Effector memory CD4-positive, alpha-beta T cell (primary cell): ENCODE data around the gene DAPK1.

ENCODE experiments used
- DNase-seq, 3 donors: peaks; one replicate each; pipeline ENCODE4 v3.0.0-alpha.2; 2020
- H3K27ac ChIP-seq: 2 replicates; pipeline ENCODE4 v1.7.0; 2013; ENCODE audit warnings: mild to moderate bottlenecking, low read length, moderate library complexity; ENCODE audit not compliant: insufficient read depth, poor library complexity, severe bottlenecking
- H3K27me3 ChIP-seq: replicated peaks from 2 replicates; pipeline ENCODE4 v1.7.0; 2013; ENCODE audit warnings: mild to moderate bottlenecking, low read length; ENCODE audit not compliant: insufficient read depth, control insufficient read depth, poor library complexity, severe bottlenecking
- H3K36me3 ChIP-seq: 2 replicates; pipeline ENCODE4 v1.7.0; 2013; ENCODE audit warnings: mild to moderate bottlenecking, low read length, moderate library complexity; ENCODE audit not compliant: control insufficient read depth, insufficient read depth
- H3K4me1 ChIP-seq: 2 replicates; pipeline ENCODE4 v1.7.0; 2013; ENCODE audit warnings: low read length, mild to moderate bottlenecking; ENCODE audit not compliant: control insufficient read depth, insufficient read depth, poor library complexity, severe bottlenecking
- H3K4me3 ChIP-seq: 2 replicates; pipeline ENCODE4 v1.7.0; 2013; ENCODE audit warnings: low read length, low read depth, mild to moderate bottlenecking; ENCODE audit not compliant: insufficient read depth, poor library complexity, severe bottlenecking
- H3K9me3 ChIP-seq: 2 replicates; pipeline ENCODE4 v1.7.0; 2013; ENCODE audit warnings: mild to moderate bottlenecking, low read length, moderate library complexity; ENCODE audit not compliant: control insufficient read depth

Gene DAPK1

DNA sequence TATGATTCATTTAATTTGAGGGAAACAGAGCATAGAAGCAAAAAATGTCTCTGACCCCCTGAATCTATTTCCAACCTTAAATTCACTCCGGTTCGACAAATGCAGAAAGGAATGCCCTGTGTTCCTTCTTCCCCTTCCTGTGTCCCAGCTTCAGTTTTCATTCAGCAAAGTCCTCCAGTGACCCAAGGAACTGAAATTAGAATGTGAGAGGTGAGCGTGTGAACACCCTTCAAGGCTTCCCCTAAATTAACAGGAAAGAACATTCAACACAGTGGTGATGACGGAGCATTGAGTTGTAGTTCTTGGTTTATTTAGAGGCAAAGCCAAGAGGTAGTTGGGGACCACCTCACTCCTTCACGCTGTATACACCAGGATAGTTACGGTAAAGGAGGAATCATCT lies 130.7 kb downstream of the DAPK1 start:
- Histone ChIP-seq H3K27ac (no peak overlapping the region), H3K27me3 (no peaks in the 10 kb centered on the region), H3K4me3 (no peak overlapping the region), H3K4me1 (no peaks in the 10 kb centered on the region), H3K9me3 (no peaks in the 10 kb centered on the region), H3K36me3 (no peaks in the 10 kb centered on the region)
- no peak for DNase-seq

DNA sequence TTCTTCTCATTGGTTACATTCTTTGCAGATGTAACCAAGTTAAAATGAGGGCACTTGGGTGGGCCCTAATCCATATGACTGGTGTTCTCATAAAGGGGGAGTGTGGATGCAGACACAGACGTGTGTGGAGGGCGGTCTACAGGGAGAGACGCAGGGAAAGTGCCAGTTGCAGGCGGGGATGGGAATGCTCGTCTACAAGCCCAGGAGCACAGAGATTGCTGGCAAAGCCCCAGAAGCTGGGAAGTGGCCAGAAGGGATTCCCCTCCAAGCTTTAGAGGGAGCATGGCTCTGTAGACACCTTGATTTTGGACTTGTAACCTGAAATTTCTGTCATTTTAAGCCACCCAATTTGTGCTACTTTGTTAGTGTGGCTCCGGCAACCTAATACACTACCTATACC lies 131.4 kb downstream of the DAPK1 start:
- no peak overlapping the region for H3K27ac ChIP-seq
- no peaks in the 10 kb centered on the region for H3K27me3 ChIP-seq
- no peaks in the 10 kb centered on the region for H3K36me3 ChIP-seq
- no peak for DNase-seq
- H3K9me3 ChIP-seq, result no peaks in the 10 kb centered on the region
- H3K4me3 ChIP-seq, result no peak overlapping the region
- no peaks in the 10 kb centered on the region for H3K4me1 ChIP-seq

DNA sequence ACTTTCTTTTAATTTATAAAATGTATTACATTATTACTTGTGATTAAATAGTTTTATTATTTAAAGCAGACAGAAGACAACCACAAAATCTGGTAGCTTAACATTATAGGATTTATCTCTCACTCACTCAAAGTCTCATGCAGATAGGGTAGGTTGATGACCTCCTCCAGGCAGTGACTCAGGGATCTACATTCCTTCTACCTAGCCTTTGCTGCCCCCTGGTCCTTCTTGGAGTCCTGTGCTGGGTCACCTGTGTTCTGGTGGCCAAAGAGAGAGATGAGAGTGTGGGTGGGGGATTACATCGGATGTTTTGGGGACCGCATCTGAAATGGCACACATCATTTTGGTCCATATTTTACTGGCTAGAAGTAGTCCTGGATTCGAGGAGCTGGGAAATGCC lies 132.6 kb downstream of the DAPK1 start:
- Histone ChIP-seq H3K9me3 (no peaks in the 10 kb centered on the region), H3K27me3 (no peaks in the 10 kb centered on the region), H3K27ac (no peak overlapping the region), H3K4me3 (no peak overlapping the region), H3K4me1 (no peaks in the 10 kb centered on the region), H3K36me3 (no peaks in the 10 kb centered on the region)
- no peak for DNase-seq

DNA sequence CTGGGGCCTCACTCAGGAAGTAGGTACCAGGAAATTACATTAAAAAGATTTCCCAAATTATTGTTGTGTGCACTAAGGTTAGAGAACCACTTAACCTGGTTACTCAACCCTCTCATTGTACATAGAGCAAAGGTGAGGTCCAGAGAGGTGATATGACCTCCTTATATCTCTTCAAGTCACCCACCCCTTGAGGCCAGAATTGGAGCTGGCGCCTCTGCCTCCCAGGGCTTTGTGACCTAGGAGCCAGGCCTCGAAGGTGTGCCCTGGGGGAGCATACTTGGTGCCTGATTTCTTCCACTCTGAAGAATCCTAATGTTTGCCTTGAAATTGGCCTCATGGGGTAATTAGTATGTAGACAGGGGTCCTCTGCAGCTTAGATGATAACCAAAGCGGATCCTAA lies 133.2 kb downstream of the DAPK1 start:
- Histone ChIP-seq H3K27me3 (no peaks in the 10 kb centered on the region), H3K4me1 (no peaks in the 10 kb centered on the region), H3K36me3 (no peaks in the 10 kb centered on the region), H3K4me3 (no peak overlapping the region), H3K27ac (no peak overlapping the region), H3K9me3 (no peaks in the 10 kb centered on the region)
- DNase-seq, result no peak

DNA sequence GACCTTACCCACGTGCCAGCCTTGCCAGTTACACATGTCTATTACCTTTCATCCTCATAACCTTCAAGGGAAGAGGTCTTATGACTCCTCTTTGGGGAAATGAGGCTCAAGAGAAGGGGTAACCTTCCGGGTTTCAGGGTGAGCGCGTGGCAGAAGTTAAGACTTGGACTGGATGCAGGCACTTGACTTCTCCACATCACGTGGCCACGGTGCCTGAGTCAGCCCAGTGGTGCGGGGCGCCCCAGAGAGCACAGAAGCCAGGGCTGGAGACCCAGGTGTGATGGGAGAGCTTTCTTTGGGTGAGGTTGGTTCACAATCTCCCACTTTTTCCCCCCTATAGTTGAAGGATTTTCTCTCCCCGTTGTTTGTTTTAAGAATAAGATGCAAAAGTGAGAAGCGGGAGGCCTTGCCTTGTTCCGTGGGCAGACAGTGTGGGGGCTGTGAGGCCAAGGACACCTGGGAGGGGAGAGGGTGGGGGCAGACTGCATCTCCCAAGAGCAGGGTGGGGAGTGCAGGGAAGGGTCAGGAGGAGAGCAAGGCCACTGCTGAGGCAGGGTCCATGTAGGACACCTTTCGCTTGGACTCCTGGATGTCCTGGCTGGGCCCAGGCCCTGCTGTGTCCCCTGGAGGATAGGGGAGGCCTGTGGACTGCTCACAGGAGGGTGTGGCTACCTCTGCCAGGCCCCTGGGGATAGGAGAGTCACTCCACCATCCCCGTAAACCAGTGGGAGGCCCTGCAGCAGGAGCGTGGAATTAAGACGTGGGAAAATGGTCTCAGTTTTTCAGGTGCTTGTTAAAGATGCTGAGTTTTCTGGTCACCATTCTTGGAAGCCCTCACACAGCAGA lies 138.2 kb downstream of the DAPK1 start:
- Histone ChIP-seq H3K4me3 (no peak overlapping the region), H3K4me1 (no peaks in the 10 kb centered on the region), H3K9me3 (no peaks in the 10 kb centered on the region), H3K36me3 (no peaks in the 10 kb centered on the region), H3K27ac (no peak overlapping the region), H3K27me3 (no peaks in the 10 kb centered on the region)
- no peak for DNase-seq

DNA sequence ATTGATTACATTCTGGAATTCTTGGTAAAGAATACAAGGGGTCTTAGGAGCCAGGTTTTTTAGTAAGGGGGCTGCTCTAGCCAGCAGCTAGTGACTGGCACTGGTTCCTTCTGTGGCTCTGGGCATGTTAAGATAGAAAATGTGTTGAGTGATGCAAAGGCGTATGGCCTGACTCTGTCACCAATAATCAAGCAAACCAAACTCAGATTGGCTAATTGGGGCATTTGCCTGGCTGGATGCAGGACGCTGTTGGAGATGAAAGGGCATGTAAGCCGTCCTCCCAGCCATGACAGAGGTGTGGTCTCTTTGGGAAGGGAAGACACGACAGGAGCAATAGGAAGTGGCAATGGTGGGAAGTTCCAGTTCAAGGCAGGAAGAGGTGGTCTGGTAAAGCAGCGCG lies 140.6 kb downstream of the DAPK1 start:
- no peaks in the 10 kb centered on the region for H3K27me3 ChIP-seq
- H3K36me3 ChIP-seq, result no peaks in the 10 kb centered on the region
- H3K4me3 ChIP-seq, result no peak overlapping the region
- no peak overlapping the region for H3K27ac ChIP-seq
- no peaks in the 10 kb centered on the region for H3K9me3 ChIP-seq
- DNase-seq, result no peak
- no peaks in the 10 kb centered on the region for H3K4me1 ChIP-seq

DNA sequence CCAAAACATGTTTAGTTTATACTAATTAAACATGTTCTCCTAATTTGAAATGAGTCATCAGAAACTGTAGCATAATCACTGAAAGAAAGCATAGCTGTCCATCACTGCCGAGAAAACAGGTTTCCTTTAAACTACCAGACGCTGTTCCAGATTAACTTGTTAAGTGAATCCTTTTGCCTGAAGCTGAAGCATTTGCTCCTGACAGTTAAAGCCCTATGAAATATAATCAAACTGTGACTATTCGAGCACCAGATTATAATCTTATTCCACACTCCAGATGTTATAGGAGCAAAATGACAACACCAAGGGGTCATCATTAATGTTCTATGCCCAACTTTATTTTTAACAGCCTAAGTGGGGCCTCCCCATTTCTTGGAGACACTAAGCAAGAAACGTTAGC lies 142.3 kb downstream of the DAPK1 start:
- Histone ChIP-seq H3K4me1 (no peaks in the 10 kb centered on the region), H3K36me3 (no peaks in the 10 kb centered on the region), H3K27me3 (no peaks in the 10 kb centered on the region), H3K27ac (no peak overlapping the region), H3K4me3 (no peak overlapping the region), H3K9me3 (no peaks in the 10 kb centered on the region)
- DNase-seq, result no peak

DNA sequence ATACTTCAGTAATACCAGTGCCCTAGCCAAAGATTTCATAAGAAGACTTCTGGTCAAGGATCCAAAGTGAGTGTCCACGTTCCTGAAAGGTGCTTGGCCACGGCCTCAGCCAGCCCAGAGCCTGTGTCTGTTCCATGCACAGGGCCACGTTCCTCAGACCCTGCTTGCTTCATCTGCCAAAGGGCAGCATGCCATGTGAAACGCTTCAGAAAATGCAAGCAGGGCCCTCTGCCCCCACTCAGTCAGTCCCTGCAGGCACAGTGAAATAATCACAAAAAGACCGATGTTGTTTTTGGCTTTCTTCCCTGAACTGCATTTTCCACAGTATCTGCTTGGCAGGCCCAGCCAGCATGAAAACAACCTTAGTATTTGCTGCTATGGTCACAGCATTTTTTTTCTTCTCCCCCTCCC lies 142.7 kb downstream of the DAPK1 start:
- Histone ChIP-seq H3K4me1 (no peaks in the 10 kb centered on the region), H3K27ac (no peak overlapping the region), H3K9me3 (no peaks in the 10 kb centered on the region), H3K4me3 (no peak overlapping the region), H3K36me3 (no peaks in the 10 kb centered on the region), H3K27me3 (no peaks in the 10 kb centered on the region)
- DNase-seq, result no peak

DNA sequence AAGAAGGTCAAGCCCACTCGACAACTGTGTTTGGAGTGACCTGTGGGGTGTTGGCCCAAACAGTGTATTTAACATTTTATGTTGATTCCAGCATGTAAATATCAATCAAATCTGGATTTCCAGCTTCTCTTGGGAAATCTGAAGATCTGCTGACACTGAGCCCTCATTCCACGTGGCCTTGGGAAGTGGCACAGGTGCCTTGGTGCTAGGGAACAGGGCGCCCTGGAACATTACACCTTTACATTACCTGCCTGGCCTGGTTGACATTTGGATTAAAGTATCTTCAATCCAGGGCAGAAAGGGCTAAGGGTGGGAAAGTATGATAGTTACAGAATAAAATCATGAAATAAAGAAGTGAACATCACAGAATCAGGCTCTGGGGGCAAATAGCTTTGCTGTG lies 143.4 kb downstream of the DAPK1 start:
- no peaks in the 10 kb centered on the region for H3K9me3 ChIP-seq
- no peaks in the 10 kb centered on the region for H3K4me1 ChIP-seq
- H3K4me3 ChIP-seq, result no peak overlapping the region
- H3K27me3 ChIP-seq, result no peaks in the 10 kb centered on the region
- H3K36me3 ChIP-seq, result no peaks in the 10 kb centered on the region
- H3K27ac ChIP-seq, result no peak overlapping the region
- no peak for DNase-seq

DNA sequence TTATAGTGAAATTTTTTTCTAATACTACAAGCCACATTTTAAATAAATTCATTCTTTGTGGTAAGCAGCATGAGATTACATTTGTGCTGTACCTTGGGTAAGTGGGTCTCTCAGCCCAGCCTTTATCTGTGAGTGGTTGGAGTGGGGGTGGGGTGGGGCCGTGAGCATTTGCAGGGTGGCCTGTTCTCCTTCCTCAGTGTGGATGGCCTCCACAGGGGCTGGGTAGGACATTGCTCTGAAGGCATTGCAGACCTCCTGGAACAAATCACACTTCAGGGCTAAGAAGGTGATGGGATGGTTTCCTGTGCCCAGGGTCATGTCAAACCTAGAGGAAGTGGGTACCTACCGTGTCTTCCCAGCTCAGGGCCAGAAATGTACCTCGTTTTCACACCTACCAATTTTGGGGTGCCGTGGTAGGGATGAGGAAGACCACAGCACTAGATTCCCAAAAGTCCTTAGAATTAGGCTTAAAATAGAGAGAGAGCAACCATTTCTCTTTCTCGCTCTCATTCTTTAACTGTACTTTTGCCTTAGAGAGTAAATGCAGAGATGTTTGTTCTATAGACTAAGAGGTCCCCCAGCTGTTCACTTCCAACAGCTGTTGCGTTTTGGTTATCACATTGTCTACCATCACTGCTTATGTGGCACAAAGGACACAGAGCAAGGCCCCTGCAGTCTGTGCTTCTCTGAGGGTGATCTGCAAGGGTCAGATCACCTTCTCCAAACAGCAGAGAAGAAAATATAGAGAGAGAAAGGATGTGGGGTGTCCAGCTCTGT lies 144.9 kb downstream of the DAPK1 start:
- H3K27ac ChIP-seq, result no peak overlapping the region
- no peaks in the 10 kb centered on the region for H3K9me3 ChIP-seq
- H3K4me1 ChIP-seq, result no peaks in the 10 kb centered on the region
- no peaks in the 10 kb centered on the region for H3K36me3 ChIP-seq
- H3K4me3 ChIP-seq, result no peak overlapping the region
- H3K27me3 ChIP-seq, result no peaks in the 10 kb centered on the region
- no peak for DNase-seq
